ENCODE measurements around the gene MAML2. TPM values are rescaled to one million over a fixed set of nuclear protein-coding genes. Genes with fewer than 3 reads are reported as not detected.

The MAML2 gene
- total and polyA plus RNA-seq, 7 donors, result 2.8 to 20.7 (median 11.8) TPM

- Histone ChIP-seq H3K27ac (no peak overlapping the region), H3K4me1 (no peaks in the 10 kb centered on the region), H3K9me3 (peaks cover 0 to 6% (median 0%) of the 10 kb centered on the region in 4 donors), H3K27me3 (no peaks in the 10 kb centered on the region), H3K4me3 (no peak overlapping the region), H3K36me3 (no peaks in the 10 kb centered on the region)
- TF ChIP-seq, protein P1, sequence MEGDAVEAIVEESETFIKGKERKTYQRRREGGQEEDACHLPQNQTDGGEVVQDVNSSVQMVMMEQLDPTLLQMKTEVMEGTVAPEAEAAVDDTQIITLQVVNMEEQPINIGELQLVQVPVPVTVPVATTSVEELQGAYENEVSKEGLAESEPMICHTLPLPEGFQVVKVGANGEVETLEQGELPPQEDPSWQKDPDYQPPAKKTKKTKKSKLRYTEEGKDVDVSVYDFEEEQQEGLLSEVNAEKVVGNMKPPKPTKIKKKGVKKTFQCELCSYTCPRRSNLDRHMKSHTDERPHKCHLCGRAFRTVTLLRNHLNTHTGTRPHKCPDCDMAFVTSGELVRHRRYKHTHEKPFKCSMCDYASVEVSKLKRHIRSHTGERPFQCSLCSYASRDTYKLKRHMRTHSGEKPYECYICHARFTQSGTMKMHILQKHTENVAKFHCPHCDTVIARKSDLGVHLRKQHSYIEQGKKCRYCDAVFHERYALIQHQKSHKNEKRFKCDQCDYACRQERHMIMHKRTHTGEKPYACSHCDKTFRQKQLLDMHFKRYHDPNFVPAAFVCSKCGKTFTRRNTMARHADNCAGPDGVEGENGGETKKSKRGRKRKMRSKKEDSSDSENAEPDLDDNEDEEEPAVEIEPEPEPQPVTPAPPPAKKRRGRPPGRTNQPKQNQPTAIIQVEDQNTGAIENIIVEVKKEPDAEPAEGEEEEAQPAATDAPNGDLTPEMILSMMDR (IDR thresholded peaks at IDR 0.05), result no peak
- TF ChIP-seq POLR2AphosphoS5 (IDR thresholded peaks at IDR 0.05) (no peak), EP300 (IDR thresholded peaks at IDR 0.05) (no peak), POLR2A (IDR thresholded peaks at IDR 0.05) (no peak)
- intact Hi-C loops (cut with DNase I), result no loop called here
- no peak for DNase-seq
- 86 to 96% methylated on average over 1 of the region's 1 CpG for WGBS, 2 donors
Observed at GRCh38 chr11:95930948-95931347, 412.0 kb downstream of the MAML2 start.

DNA sequence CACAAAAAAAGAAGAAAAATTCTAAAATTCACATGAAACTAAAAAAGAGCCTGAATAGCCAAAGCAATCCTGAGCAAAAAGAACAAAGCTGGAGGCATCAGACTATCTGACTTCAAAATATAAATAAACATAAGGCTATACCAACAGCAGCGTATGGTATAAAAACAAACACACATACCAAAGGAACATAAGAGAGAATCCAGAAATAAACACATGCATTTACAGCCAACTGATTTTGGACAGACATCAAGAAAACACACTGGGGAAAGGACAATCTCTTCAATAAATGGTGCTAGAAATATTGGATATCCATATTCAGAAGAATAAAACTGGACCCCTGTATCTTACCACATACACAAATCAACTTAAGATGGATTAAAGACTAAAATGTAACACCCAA, 416.3 kb downstream of the MAML2 start:
- TF ChIP-seq EP300 (IDR thresholded peaks at IDR 0.05) (no peak), POLR2AphosphoS5 (IDR thresholded peaks at IDR 0.05) (no peak), POLR2A (IDR thresholded peaks at IDR 0.05) (no peak)
- TF ChIP-seq, protein P1 (IDR thresholded peaks at IDR 0.05), result no peak
- intact Hi-C loops (cut with DNase I), result loop anchor here (10.0 kb wide), 1 partner anchor 318 kb away; no protein-coding TSS in a partner anchor
- 87 to 91% methylated on average over 1 of the region's 1 CpG for WGBS, 2 donors
- H3K27ac ChIP-seq, result no peak overlapping the region
- peaks cover 0 to 24% (median 16%) of the 10 kb centered on the region in 4 donors for H3K4me1 ChIP-seq
- H3K4me3 ChIP-seq, result no peak overlapping the region
- no peaks in the 10 kb centered on the region for H3K36me3 ChIP-seq
- no peaks in the 10 kb centered on the region for H3K27me3 ChIP-seq
- peaks cover 0 to 6% (median 0%) of the 10 kb centered on the region in 4 donors for H3K9me3 ChIP-seq
- DNase-seq, result no peak

Small RNAs within 50 kb of the gene (small RNA-seq; reads per million reads assigned to genes)
- 0 reads per million in 3 donors for gene MIR1260B

Other genes starting within 250 kb of the MAML2 start
- gene CCDC82, start 46.7 kb upstream of the MAML2 start, total RNA-seq, result 10 to 100 TPM; 24.4 to 39.2 (median 33.8) TPM
- gene CCDC82, start 46.7 kb upstream of the MAML2 start, polyA plus RNA-seq, result 10 to 100 TPM in 1 of 3 donors, 1 to 10 TPM in 2; 9.5 to 13.3 (median 9.6) TPM
- gene JRKL, start 46.8 kb upstream of the MAML2 start, total RNA-seq, result 1 to 10 TPM; 4.2 to 6.9 (median 6.3) TPM
- gene JRKL, start 46.8 kb upstream of the MAML2 start, polyA plus RNA-seq, result 1 to 10 TPM; 3.6 to 6.4 (median 4.2) TPM